Measurements from ENCODE around the gene TOMM70.

- no peak for TF ChIP-seq POLR2A (IDR thresholded peaks at IDR 0.05; ENCODE audit: low read depth, low read length)
- TF ChIP-seq CBX5 (IDR thresholded peaks at IDR 0.05; ENCODE audit: low read depth) = no peak
- TF ChIP-seq, protein P1, sequence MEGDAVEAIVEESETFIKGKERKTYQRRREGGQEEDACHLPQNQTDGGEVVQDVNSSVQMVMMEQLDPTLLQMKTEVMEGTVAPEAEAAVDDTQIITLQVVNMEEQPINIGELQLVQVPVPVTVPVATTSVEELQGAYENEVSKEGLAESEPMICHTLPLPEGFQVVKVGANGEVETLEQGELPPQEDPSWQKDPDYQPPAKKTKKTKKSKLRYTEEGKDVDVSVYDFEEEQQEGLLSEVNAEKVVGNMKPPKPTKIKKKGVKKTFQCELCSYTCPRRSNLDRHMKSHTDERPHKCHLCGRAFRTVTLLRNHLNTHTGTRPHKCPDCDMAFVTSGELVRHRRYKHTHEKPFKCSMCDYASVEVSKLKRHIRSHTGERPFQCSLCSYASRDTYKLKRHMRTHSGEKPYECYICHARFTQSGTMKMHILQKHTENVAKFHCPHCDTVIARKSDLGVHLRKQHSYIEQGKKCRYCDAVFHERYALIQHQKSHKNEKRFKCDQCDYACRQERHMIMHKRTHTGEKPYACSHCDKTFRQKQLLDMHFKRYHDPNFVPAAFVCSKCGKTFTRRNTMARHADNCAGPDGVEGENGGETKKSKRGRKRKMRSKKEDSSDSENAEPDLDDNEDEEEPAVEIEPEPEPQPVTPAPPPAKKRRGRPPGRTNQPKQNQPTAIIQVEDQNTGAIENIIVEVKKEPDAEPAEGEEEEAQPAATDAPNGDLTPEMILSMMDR (IDR thresholded peaks at IDR 0.05 in 2 of 3, conservative IDR thresholded peaks at IDR 0.05 in 1 of 3; ENCODE audit: control insufficient read depth in 2 of 3, extremely low read depth in 1 of 3, insufficient read depth in 1 of 3, low read depth in 3 of 3, low read length in 3 of 3) = no peak
- no peak for TF ChIP-seq NFYB (IDR thresholded peaks at IDR 0.05; ENCODE audit: insufficient read depth, low read depth, low read length)
- TF ChIP-seq ETV6 (conservative IDR thresholded peaks at IDR 0.05 in 1 of 2, IDR thresholded peaks at IDR 0.05 in 1 of 2; ENCODE audit: borderline replicate concordance in 1 of 2, low read depth in 1 of 2) = no peak
- no peak for TF ChIP-seq IRF3 (IDR thresholded peaks at IDR 0.05)
- TF ChIP-seq POLR2AphosphoS5 (IDR thresholded peaks at IDR 0.05; ENCODE audit: low read length) = no peak
- TF ChIP-seq TARDBP (IDR thresholded peaks at IDR 0.05; ENCODE audit: borderline replicate concordance) = no peak
- TF ChIP-seq SIX5 (IDR thresholded peaks at IDR 0.05; ENCODE audit: low read depth, low read length, severe bottlenecking) = no peak
- no peak for TF ChIP-seq RFX5 (IDR thresholded peaks at IDR 0.05; ENCODE audit: low read depth, low read length)
- no peak for TF ChIP-seq TCF3 (IDR thresholded peaks at IDR 0.05; ENCODE audit: borderline replicate concordance, insufficient read depth, low read depth, low read length)
- no peak for TF ChIP-seq BHLHE40 (IDR thresholded peaks at IDR 0.05; ENCODE audit: borderline replicate concordance in 1 of 2, low read depth in 2 of 2, low read length in 1 of 2)
- no peak for TF ChIP-seq ZSCAN29 (IDR thresholded peaks at IDR 0.05)
Measured at GRCh38 chr3:100429187-100429716, 28.4 kb upstream of the TOMM70 start.
